Measurements from ENCODE around the gene BNC1.

DNA sequence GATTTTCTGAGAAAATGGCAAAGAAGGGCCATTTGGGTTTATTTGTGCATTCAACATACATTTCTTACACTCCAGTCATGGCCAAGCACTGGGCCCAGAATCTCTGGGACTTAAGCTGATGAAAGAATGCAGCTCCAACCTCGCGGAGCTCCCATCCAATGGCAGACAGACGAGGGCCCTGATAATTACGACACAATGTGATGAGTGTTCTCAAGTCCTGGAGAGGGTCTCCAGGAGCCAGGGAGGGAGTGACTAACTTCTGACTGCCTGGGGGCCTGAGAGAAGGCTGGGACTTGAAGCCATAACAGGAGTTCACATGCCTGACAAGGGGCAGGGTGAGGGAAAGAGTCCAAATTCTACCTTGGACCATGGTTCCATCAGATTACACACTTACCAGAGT is 42.6 kb upstream of the BNC1 start:
- TF ChIP-seq GATA2 (IDR thresholded peaks at IDR 0.05; ENCODE audit: low read depth, low read length) (no peak), GATA3 (IDR thresholded peaks at IDR 0.05; ENCODE audit: low read depth, low read length) (no peak)
